Measurements from ENCODE around the gene PDCL2. TPM values are rescaled to one million over a fixed set of nuclear protein-coding genes. Genes with fewer than 3 reads are reported as not detected.

Gene PDCL2
- total and polyA plus RNA-seq, 12 donors = 0.94 TPM; not detected in 11

DNA sequence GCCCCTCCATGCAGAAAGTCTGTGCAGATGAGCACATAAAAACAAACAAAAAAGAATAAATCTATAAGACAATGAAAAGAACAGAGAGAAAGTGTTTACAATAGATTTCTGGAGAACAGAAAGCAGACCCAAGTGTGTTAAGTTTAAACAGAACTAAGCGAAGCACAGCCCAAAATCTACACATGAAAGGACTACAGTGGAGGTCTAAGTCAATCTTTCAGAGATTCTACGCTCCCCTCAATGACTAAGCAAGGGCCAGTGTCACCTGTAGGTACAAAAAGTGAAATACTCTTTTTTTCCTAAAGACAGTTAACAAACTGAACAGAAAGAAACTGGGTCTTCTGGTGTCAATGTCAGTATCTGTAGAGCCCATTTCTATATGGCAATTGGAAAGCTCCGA lies 63.6 kb downstream of the PDCL2 start:
- TF ChIP-seq POLR2A (IDR thresholded peaks at IDR 0.05) = no peak
- TF ChIP-seq, protein P1, sequence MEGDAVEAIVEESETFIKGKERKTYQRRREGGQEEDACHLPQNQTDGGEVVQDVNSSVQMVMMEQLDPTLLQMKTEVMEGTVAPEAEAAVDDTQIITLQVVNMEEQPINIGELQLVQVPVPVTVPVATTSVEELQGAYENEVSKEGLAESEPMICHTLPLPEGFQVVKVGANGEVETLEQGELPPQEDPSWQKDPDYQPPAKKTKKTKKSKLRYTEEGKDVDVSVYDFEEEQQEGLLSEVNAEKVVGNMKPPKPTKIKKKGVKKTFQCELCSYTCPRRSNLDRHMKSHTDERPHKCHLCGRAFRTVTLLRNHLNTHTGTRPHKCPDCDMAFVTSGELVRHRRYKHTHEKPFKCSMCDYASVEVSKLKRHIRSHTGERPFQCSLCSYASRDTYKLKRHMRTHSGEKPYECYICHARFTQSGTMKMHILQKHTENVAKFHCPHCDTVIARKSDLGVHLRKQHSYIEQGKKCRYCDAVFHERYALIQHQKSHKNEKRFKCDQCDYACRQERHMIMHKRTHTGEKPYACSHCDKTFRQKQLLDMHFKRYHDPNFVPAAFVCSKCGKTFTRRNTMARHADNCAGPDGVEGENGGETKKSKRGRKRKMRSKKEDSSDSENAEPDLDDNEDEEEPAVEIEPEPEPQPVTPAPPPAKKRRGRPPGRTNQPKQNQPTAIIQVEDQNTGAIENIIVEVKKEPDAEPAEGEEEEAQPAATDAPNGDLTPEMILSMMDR (IDR thresholded peaks at IDR 0.05) = no peak
- intact Hi-C loops (cut with DNase I) = no loop called here
- H3K27me3 ChIP-seq = no peaks in the 10 kb centered on the region
- no peaks in the 10 kb centered on the region for H3K36me3 ChIP-seq (replicated peaks in 1 of 2)
- H3K4me3 ChIP-seq = no peak overlapping the region
- H3K27ac ChIP-seq = no peak overlapping the region
- no peaks in the 10 kb centered on the region for H3K9me3 ChIP-seq (replicated peaks in 1 of 3)
- 96 to 98% (median 98%) methylated on average over 3 of the region's 3 CpGs for WGBS, 4 donors
- H3K4me1 ChIP-seq (replicated peaks in 1 of 2) = no peaks in the 10 kb centered on the region
- no peak for DNase-seq

DNA sequence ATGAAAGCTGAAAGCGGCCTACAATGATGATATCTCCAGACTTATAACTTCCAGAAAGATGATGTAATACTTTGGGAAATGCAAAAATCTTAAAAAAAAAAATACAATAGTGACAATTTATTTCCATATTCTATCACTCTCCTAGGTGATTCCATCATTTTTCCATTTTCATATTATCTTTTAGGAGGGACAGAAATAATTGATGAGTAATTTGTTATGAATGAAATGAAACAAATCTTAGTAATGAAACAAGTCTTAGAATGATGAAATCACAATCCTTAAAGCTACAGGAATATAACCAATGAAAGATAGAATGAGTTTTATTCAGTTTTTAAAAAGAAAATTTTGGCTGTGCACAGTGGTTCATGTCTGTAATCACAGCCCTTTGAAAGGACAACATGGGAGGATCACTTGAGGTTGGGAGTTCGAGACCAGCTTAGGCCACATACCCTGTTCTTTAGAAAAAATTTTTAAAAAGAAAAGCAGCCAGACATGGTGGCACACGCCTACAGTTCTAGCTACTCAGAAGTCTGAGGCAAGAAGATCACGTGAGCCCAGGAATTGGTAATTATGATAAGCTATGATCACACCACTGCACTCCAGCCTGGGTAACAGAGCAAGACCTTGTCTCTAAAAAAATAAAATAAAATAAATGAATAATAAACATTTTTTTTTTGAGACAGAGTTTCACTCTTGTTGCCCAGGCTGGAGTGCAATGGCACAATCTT lies 67.0 kb downstream of the PDCL2 start:
- Histone ChIP-seq H3K27me3 (no peaks in the 10 kb centered on the region), H3K9me3 (replicated peaks in 1 of 3) (no peaks in the 10 kb centered on the region), H3K4me3 (no peak overlapping the region), H3K36me3 (replicated peaks in 1 of 2) (no peaks in the 10 kb centered on the region), H3K27ac (no peak overlapping the region), H3K4me1 (replicated peaks in 1 of 2) (no peaks in the 10 kb centered on the region)
- intact Hi-C loops (cut with DNase I) = no loop called here
- 96 to 97% (median 96%) methylated on average over 4 of the region's 4 CpGs for WGBS, 4 donors
- no peak for DNase-seq
- TF ChIP-seq, protein P1 (IDR thresholded peaks at IDR 0.05) = no peak
- TF ChIP-seq POLR2A (IDR thresholded peaks at IDR 0.05) = no peak

DNA sequence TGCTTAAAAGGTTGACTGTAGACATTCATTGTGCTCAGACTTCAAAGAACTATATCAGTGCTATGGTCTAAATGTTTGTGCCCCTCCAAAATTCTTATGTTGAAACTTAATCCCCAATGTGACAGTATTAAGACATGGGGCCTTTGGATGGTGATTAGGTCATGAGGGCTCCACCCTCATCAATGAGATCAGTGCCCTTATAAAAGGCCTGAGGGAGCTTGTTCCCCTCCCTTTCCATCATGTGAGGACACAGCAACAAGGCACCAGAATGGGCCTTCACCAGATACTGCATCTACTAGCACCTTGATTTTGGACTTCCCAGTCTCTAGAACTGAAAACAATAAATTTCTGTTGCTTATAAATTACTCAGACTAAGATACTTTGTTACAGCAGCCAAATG lies 73.6 kb downstream of the PDCL2 start:
- Histone ChIP-seq H3K27ac (no peak overlapping the region), H3K36me3 (replicated peaks in 1 of 2) (no peaks in the 10 kb centered on the region), H3K4me3 (no peak overlapping the region), H3K9me3 (replicated peaks in 1 of 3) (no peaks in the 10 kb centered on the region), H3K4me1 (replicated peaks in 1 of 2) (no peaks in the 10 kb centered on the region), H3K27me3 (no peaks in the 10 kb centered on the region)
- intact Hi-C loops (cut with DNase I) = no loop called here
- no peak for DNase-seq
- no peak for TF ChIP-seq POLR2A (IDR thresholded peaks at IDR 0.05)
- TF ChIP-seq, protein P1 (IDR thresholded peaks at IDR 0.05) = no peak

DNA sequence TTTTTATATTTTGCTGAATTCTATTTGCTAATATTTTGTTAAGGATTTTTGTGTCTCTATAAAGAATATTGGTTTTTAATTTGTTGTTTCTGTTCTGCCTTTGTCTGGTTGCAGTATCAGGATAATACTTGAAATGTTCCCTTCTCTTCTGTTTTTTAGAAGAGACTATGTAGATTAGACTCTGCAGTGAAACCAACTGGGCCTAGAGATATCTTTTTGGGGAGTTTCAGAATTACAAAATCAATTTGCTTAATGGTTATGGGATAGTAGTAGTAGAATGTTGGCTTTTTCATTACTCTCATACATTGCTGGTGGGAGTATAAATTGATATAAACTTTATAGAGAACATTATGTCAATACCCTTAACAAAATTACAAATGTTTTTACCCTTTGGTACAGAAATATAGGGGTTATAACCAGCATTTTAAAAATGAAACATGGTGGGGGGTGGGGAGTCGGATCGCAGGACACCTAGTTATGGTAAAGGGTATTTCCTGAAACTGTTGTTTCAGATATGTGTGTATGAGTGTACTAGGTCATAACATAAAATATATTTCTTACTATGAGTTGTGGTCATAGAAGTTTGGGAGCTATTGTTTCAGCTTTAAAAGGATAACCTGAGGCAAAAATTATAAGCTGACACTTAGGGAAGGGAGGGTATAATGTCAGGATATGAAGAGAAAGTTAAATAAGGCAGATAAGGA lies 74.4 kb downstream of the PDCL2 start:
- no peaks in the 10 kb centered on the region for H3K36me3 ChIP-seq (replicated peaks in 1 of 2)
- H3K9me3 ChIP-seq (replicated peaks in 1 of 3) = no peaks in the 10 kb centered on the region
- H3K27me3 ChIP-seq = no peaks in the 10 kb centered on the region
- WGBS, 4 donors = 93 to 100% (median 96%) methylated on average over 2 of the region's 2 CpGs
- intact Hi-C loops (cut with DNase I) = no loop called here
- no peak for DNase-seq
- no peaks in the 10 kb centered on the region for H3K4me1 ChIP-seq (replicated peaks in 1 of 2)
- H3K4me3 ChIP-seq = no peak overlapping the region
- TF ChIP-seq, protein P1 (IDR thresholded peaks at IDR 0.05) = no peak
- TF ChIP-seq POLR2A (IDR thresholded peaks at IDR 0.05) = no peak
- no peak overlapping the region for H3K27ac ChIP-seq
